Skeletal muscle satellite cell (primary cell): ENCODE data around the gene WIPF3.
A peak's percentile ranks its signal among the peaks of the same experiment; 100 is the strongest.

ENCODE experiments used
- H3K27me3 ChIP-seq: 2 replicates; pipeline ENCODE4 v1.7.0; 2013; ENCODE audit warnings: low read length; ENCODE audit not compliant: control insufficient read depth, insufficient read depth
- H3K36me3 ChIP-seq: 2 replicates; pipeline ENCODE4 v1.7.0; 2013; ENCODE audit warnings: mild to moderate bottlenecking, control low read depth, low read length; ENCODE audit not compliant: insufficient read depth
- H3K4me1 ChIP-seq: 2 replicates; pipeline ENCODE4 v1.7.0; 2013; ENCODE audit warnings: low read length; ENCODE audit not compliant: control insufficient read depth, insufficient read depth
- H3K4me2 ChIP-seq: 2 replicates; pipeline ENCODE4 v1.7.0; 2013; ENCODE audit warnings: mild to moderate bottlenecking, low read length
- H3K4me3 ChIP-seq: 2 replicates; pipeline ENCODE4 v1.7.0; 2013; ENCODE audit warnings: low read length
- H3K9ac ChIP-seq: 2 replicates; pipeline ENCODE4 v1.7.0; 2013; ENCODE audit warnings: mild to moderate bottlenecking, low read depth, low read length, moderate library complexity
- H3K9me3 ChIP-seq: replicated peaks from 2 replicates; pipeline ENCODE4 v1.7.0; 2013; ENCODE audit warnings: mild to moderate bottlenecking, control low read depth, low read length

Gene WIPF3

GRCh38 chr7:29795696-29796580, 10.4 kb upstream of the WIPF3 start:
- no peaks in the 10 kb centered on the region for H3K4me1 ChIP-seq
- H3K9ac ChIP-seq = no peak overlapping the region
- H3K27me3 ChIP-seq = peaks cover 50% of the 10 kb centered on the region
- H3K4me3 ChIP-seq = no peak overlapping the region
- no peak overlapping the region for H3K4me2 ChIP-seq
- no peaks in the 10 kb centered on the region for H3K36me3 ChIP-seq
- H3K9me3 ChIP-seq = no peaks in the 10 kb centered on the region

- Histone ChIP-seq H3K9me3 (no peaks in the 10 kb centered on the region), H3K9ac (no peak overlapping the region), H3K4me2 (no peak overlapping the region), H3K4me1 (no peaks in the 10 kb centered on the region), H3K4me3 (no peak overlapping the region), H3K36me3 (no peaks in the 10 kb centered on the region), H3K27me3 (peaks cover 63% of the 10 kb centered on the region)
Observed at GRCh38 chr7:29797112-29797944, 9.0 kb upstream of the WIPF3 start.

- H3K9ac ChIP-seq = no peak overlapping the region
- peaks cover 69% of the 10 kb centered on the region for H3K27me3 ChIP-seq
- no peak overlapping the region for H3K4me3 ChIP-seq
- no peaks in the 10 kb centered on the region for H3K36me3 ChIP-seq
- H3K4me2 ChIP-seq = no peak overlapping the region
- H3K4me1 ChIP-seq = no peaks in the 10 kb centered on the region
- no peaks in the 10 kb centered on the region for H3K9me3 ChIP-seq
Observed at GRCh38 chr7:29798422-29798821, 7.9 kb upstream of the WIPF3 start.

GRCh38 chr7:29801929-29802328, 4.4 kb upstream of the WIPF3 start:
- Histone ChIP-seq H3K27me3 (peaks cover 76% of the 10 kb centered on the region), H3K36me3 (no peaks in the 10 kb centered on the region), H3K4me2 (no peak overlapping the region), H3K9me3 (no peaks in the 10 kb centered on the region), H3K4me3 (no peak overlapping the region), H3K4me1 (peaks cover 7% of the 10 kb centered on the region), H3K9ac (no peak overlapping the region)

- Histone ChIP-seq H3K9ac (no peak overlapping the region), H3K4me3 (no peak overlapping the region), H3K4me2 (no peak overlapping the region), H3K27me3 (peaks cover 85% of the 10 kb centered on the region), H3K4me1 (peaks cover 8% of the 10 kb centered on the region), H3K9me3 (no peaks in the 10 kb centered on the region), H3K36me3 (no peaks in the 10 kb centered on the region)
Observed at GRCh38 chr7:29805031-29805430, 1.3 kb upstream of the WIPF3 start.

- H3K9me3 ChIP-seq = no peaks in the 10 kb centered on the region
- H3K4me3 ChIP-seq = peak overlapping the region; percentile 62
- H3K4me1 ChIP-seq = peaks cover 8% of the 10 kb centered on the region
- H3K27me3 ChIP-seq = peaks cover 91% of the 10 kb centered on the region
- H3K4me2 ChIP-seq = peak overlapping the region; percentile 82
- no peaks in the 10 kb centered on the region for H3K36me3 ChIP-seq
- no peak overlapping the region for H3K9ac ChIP-seq
Observed at GRCh38 chr7:29805886-29806207, 461 bp upstream of the WIPF3 start.

GRCh38 chr7:29806995-29807841, 910 bp downstream of the WIPF3 start:
- Histone ChIP-seq H3K9ac (no peak overlapping the region), H3K36me3 (no peaks in the 10 kb centered on the region), H3K9me3 (no peaks in the 10 kb centered on the region), H3K4me1 (peaks cover 8% of the 10 kb centered on the region), H3K27me3 (peaks cover 89% of the 10 kb centered on the region), H3K4me3 (peak overlapping the region; percentile 62), H3K4me2 (peak overlapping the region; percentile 82)

GRCh38 chr7:29808075-29808801, 1.9 kb downstream of the WIPF3 start:
- Histone ChIP-seq H3K4me1 (peaks cover 8% of the 10 kb centered on the region), H3K4me2 (no peak overlapping the region), H3K36me3 (no peaks in the 10 kb centered on the region), H3K9me3 (no peaks in the 10 kb centered on the region), H3K27me3 (peaks cover 80% of the 10 kb centered on the region), H3K4me3 (no peak overlapping the region), H3K9ac (no peak overlapping the region)

- Histone ChIP-seq H3K9ac (no peak overlapping the region), H3K36me3 (no peaks in the 10 kb centered on the region), H3K4me1 (peaks cover 8% of the 10 kb centered on the region), H3K4me2 (no peak overlapping the region), H3K9me3 (no peaks in the 10 kb centered on the region), H3K27me3 (peaks cover 74% of the 10 kb centered on the region), H3K4me3 (no peak overlapping the region)
Observed at GRCh38 chr7:29809533-29810155, 3.3 kb downstream of the WIPF3 start.

- peaks cover 74% of the 10 kb centered on the region for H3K27me3 ChIP-seq
- no peak overlapping the region for H3K4me3 ChIP-seq
Observed at GRCh38 chr7:29810297-29810696, 4.0 kb downstream of the WIPF3 start.

More at GRCh38 chr7:29810297-29810696, 4.0 kb downstream of the WIPF3 start:
- H3K4me1 ChIP-seq = peaks cover 8% of the 10 kb centered on the region
- H3K4me2 ChIP-seq = no peak overlapping the region
- no peaks in the 10 kb centered on the region for H3K9me3 ChIP-seq
- H3K9ac ChIP-seq = no peak overlapping the region
- no peaks in the 10 kb centered on the region for H3K36me3 ChIP-seq
